ENCODE data around the gene TC2N.

GRCh38 chr14:91744068-91744480 lies 123.3 kb downstream of the TC2N start:
- no peak for TF ChIP-seq CTCF (IDR thresholded peaks at IDR 0.05)
- no peak for TF ChIP-seq POLR2AphosphoS5 (IDR thresholded peaks at IDR 0.05)
- TF ChIP-seq POLR2A (IDR thresholded peaks at IDR 0.05) = no peak

Data from prostate gland (tissue), 2 donors.